ENCODE data around the gene KCTD10. TPM values are rescaled to one million over a fixed set of nuclear protein-coding genes. Genes with fewer than 3 reads are reported as not detected.

The KCTD10 gene
- total RNA-seq, 1 donor from 2014 or later = 47.4 TPM

GRCh38 chr12:109463756-109464155 lies 13.3 kb downstream of the KCTD10 start:
- no peak for DNase-seq (ENCODE audit: extremely low spot score, unreplicated experiment)
- Mint-ChIP-seq H3K4me3 (peak overlapping the region; percentile 53), H3K27ac (peak overlapping the region; percentile 83), H3K27me3 (no peaks in the 10 kb centered on the region), H3K9me3 (no peaks in the 10 kb centered on the region), H3K36me3 (peaks cover 22% of the 10 kb centered on the region), H3K4me1 (ENCODE audit: unreplicated experiment) (peaks cover 59% of the 10 kb centered on the region)
- TF ChIP-seq CTCF (conservative IDR thresholded peaks at IDR 0.05) = no peak

- Mint-ChIP-seq H3K4me3 (peak overlapping the region; percentile 53), H3K4me1 (ENCODE audit: unreplicated experiment) (peaks cover 66% of the 10 kb centered on the region), H3K27ac (peak overlapping the region; percentile 83), H3K9me3 (no peaks in the 10 kb centered on the region), H3K27me3 (no peaks in the 10 kb centered on the region), H3K36me3 (peaks cover 24% of the 10 kb centered on the region)
- no peak for DNase-seq (ENCODE audit: extremely low spot score, unreplicated experiment)
- TF ChIP-seq CTCF (conservative IDR thresholded peaks at IDR 0.05) = no peak
These were observed 14.0 kb downstream of the KCTD10 start for GRCh38 chr12:109462868-109463692.

- H3K27me3 Mint-ChIP-seq = no peaks in the 10 kb centered on the region
- no peak for TF ChIP-seq CTCF (conservative IDR thresholded peaks at IDR 0.05)
- H3K4me3 Mint-ChIP-seq = peak overlapping the region; percentile 53
- no peaks in the 10 kb centered on the region for H3K9me3 Mint-ChIP-seq
- peaks cover 74% of the 10 kb centered on the region for H3K4me1 Mint-ChIP-seq (ENCODE audit: unreplicated experiment)
- no peak for DNase-seq (ENCODE audit: extremely low spot score, unreplicated experiment)
- peak overlapping the region; percentile 92 for H3K27ac Mint-ChIP-seq
- H3K36me3 Mint-ChIP-seq = peaks cover 33% of the 10 kb centered on the region
These were observed 15.0 kb downstream of the KCTD10 start for GRCh38 chr12:109461846-109462756.

- TF ChIP-seq CTCF (conservative IDR thresholded peaks at IDR 0.05) = no peak
- Mint-ChIP-seq H3K4me1 (ENCODE audit: unreplicated experiment) (peaks cover 74% of the 10 kb centered on the region), H3K27me3 (no peaks in the 10 kb centered on the region), H3K4me3 (peak overlapping the region; percentile 65), H3K36me3 (peaks cover 38% of the 10 kb centered on the region), H3K9me3 (no peaks in the 10 kb centered on the region), H3K27ac (peak overlapping the region; percentile 92)
- DNase-seq (ENCODE audit: extremely low spot score, unreplicated experiment) = no peak
These were observed 15.9 kb downstream of the KCTD10 start for GRCh38 chr12:109461049-109461845.

- H3K27me3 Mint-ChIP-seq = no peaks in the 10 kb centered on the region
- DNase-seq (ENCODE audit: extremely low spot score, unreplicated experiment) = no peak
- peaks cover 71% of the 10 kb centered on the region for H3K4me1 Mint-ChIP-seq (ENCODE audit: unreplicated experiment)
- no peak overlapping the region for H3K27ac Mint-ChIP-seq
- peaks cover 39% of the 10 kb centered on the region for H3K36me3 Mint-ChIP-seq
- no peak overlapping the region for H3K4me3 Mint-ChIP-seq
- no peaks in the 10 kb centered on the region for H3K9me3 Mint-ChIP-seq
- no peak for TF ChIP-seq CTCF (conservative IDR thresholded peaks at IDR 0.05)
These were observed 16.6 kb downstream of the KCTD10 start for GRCh38 chr12:109460538-109460937.

All from type B pancreatic cell (in vitro differentiated cells).